ENCODE results near the gene NOSIP.
A peak's percentile ranks its signal among the peaks of the same experiment; 100 is the strongest.

The NOSIP gene

DNA sequence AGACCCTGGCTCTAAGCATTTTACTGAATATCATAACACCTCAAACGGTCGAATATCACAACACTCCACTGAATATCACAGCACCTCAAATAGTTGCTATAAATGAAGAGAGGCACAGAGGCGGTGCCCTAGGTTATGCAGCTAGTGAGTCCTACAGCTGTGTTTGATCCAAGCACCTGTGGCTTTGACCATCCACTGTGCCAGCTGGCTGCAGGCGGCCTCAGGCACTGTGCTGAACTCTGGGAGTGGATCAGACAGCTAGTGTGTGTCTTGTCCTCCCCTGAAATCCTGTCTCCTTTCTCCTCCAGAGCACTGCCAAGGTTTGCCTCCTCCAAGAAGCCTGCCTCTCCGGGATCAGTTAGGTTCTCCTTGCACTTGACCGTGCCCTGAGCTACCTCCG, 7.3 kb downstream of the NOSIP start:
- no peak for DNase-seq (ENCODE audit: low read depth in 1 of 2, low spot score in 1 of 2)

DNA sequence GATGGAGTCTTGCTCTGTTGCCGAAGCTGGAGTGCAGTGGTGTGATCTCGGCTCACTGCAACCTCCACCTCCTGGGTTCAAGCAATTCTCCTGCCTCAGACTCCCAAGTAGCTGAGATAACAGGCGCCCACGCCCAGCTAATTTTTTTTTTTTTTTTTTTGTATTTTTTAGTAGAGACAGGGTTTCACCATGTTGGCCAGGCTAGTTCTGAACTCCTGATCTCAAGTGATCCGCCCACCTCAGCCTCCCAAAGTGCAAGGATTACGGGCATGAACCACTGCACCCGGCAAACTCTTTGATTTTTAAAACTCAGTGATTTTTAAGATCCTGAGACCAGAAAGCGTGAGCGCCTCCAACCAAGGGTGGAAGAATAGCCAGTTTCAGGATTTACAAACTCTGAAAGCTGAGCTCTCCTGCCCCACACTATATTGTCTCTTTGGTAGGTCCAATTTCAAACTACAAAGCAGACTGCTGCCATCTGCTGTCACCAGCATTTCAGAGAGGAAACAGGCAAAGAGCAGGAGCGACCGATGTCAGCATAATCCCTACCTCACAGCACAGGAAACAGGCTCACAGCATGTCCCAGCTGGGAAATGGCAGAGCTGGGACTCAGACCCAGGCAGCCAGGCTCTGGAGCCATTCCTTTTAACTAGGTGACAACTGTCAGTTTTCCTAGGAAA, 9.2 kb downstream of the NOSIP start:
- no peak for DNase-seq (ENCODE audit: low read depth in 1 of 2, low spot score in 1 of 2)

GRCh38 chr19:49570138-49570856, 10.1 kb downstream of the NOSIP start:
- no peak for DNase-seq (ENCODE audit: low read depth in 1 of 2, low spot score in 1 of 2)

- DNase-seq (ENCODE audit: low read depth in 1 of 2, low spot score in 1 of 2): no peak
Measured at GRCh38 chr19:49567861-49568441, 12.4 kb downstream of the NOSIP start.

GRCh38 chr19:49566302-49566701, 14.1 kb downstream of the NOSIP start:
- no peak for DNase-seq (ENCODE audit: low read depth in 1 of 2, low spot score in 1 of 2)

- no peak for DNase-seq (ENCODE audit: low read depth in 1 of 2, low spot score in 1 of 2)
Measured at GRCh38 chr19:49565261-49565660, 15.1 kb downstream of the NOSIP start.

DNA sequence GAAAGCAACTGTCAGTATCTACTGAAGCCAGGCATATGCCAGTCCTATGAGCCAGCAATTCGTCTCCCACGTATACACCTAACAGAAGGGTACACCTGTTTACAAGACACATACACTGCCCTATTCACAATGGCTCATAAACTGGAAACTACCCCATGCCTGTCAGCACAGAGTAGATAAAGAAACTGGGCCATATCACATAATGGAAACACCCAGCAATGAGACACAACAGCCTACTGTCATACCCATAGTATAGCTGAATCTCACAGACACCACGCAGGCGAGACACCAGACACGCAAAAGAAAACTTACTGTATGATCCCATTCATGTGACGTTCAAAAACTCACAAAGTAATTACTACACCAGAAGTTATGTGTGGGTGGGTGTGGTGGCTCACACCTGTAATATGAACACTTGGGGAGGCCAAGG, 15.7 kb downstream of the NOSIP start:
- DNase-seq (ENCODE audit: low read depth in 1 of 2, low spot score in 1 of 2): peak in 1 of 2 donors; percentile 55

DNA sequence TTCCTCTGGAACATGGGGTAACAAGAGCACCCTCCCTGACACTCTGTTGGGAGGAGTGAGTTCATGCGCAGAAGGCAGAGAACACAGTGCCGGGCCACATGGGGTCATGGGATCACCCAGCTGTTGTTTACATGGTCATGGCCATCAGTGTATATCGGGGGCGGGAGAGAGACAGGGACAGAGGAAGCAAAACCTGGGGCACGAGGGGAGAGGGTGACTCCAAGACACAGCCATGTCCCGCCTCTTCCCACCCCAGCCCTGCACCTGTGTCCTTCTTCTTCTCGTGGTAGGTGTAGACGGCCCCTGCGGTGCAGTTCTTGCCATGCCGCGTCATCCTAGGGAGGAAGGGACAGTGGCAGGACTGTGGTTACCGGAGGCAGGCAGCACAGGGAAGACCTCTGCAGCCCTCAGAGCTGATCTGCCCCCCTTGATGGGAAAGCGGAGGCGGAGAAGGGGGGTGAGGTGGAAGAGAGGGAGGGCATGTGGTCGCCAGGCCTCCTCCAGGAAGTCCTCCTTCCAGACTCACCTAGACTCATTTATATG, 19.9 kb downstream of the NOSIP start:
- DNase-seq (ENCODE audit: low read depth in 1 of 2, low spot score in 1 of 2): no peak

DNA sequence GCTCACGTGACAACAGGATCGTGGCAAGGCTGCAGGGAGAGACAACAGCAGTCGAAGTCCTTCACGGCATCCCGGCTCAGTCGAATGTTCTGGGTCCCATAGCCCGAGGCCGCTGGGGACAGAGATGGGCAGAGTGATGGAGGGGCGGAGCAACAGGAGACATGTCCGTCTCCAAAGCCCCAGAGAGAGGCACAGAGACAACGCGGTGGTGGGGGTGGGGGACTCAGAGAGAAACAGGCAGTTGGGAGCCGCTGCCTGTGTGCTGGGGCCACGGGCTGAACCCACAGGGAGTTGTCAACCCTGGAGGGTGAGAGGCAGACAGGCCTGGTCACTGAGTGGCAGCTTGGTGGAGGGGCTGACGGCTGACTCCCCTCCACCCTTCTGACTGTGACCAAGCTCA, 20.4 kb downstream of the NOSIP start:
- DNase-seq (ENCODE audit: low read depth in 1 of 2, low spot score in 1 of 2): no peak

DNA sequence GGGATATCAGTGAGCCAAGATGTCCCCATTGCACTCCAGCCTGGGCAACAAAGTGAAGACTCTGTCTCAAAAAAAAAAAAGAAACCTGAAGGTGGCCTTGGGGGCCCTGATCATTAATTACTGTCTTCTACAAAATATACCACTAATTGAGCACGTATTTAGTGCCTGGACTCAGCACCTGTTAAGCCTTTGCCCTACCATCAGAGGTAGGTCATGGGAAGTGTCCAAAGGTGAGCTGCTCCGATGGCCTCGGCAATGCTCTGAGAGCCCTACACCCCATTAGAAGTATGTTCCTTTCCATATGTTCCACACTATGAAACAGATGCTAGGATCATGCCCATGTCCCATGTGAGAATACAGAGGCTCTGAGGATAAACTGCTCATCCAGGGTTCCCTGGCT, 20.9 kb downstream of the NOSIP start:
- no peak for DNase-seq (ENCODE audit: low read depth in 1 of 2, low spot score in 1 of 2)

DNA sequence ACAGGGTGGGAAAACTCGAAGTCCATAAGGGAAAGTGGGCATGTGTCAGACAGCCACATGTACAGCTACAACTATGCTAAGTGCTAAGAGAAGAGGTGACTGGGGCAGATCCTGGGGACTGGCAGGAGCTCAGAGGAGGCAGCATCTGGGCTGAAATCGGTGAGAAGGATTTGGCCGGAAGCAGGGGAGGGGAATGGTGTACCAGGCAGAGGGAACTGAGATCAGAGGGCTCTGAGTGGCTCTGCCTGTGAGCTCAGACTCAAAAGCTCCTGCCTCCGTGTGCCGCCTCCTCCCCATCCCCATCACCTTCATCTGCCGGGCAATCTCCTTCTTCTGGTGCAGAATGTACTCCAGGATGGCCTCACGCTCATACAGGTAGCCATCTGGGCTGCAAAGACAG, 21.8 kb downstream of the NOSIP start:
- no peak for DNase-seq (ENCODE audit: low read depth in 1 of 2, low spot score in 1 of 2)

GRCh38 chr19:49557641-49558325, 22.6 kb downstream of the NOSIP start:
- DNase-seq (ENCODE audit: low read depth in 1 of 2, low spot score in 1 of 2): no peak

DNA sequence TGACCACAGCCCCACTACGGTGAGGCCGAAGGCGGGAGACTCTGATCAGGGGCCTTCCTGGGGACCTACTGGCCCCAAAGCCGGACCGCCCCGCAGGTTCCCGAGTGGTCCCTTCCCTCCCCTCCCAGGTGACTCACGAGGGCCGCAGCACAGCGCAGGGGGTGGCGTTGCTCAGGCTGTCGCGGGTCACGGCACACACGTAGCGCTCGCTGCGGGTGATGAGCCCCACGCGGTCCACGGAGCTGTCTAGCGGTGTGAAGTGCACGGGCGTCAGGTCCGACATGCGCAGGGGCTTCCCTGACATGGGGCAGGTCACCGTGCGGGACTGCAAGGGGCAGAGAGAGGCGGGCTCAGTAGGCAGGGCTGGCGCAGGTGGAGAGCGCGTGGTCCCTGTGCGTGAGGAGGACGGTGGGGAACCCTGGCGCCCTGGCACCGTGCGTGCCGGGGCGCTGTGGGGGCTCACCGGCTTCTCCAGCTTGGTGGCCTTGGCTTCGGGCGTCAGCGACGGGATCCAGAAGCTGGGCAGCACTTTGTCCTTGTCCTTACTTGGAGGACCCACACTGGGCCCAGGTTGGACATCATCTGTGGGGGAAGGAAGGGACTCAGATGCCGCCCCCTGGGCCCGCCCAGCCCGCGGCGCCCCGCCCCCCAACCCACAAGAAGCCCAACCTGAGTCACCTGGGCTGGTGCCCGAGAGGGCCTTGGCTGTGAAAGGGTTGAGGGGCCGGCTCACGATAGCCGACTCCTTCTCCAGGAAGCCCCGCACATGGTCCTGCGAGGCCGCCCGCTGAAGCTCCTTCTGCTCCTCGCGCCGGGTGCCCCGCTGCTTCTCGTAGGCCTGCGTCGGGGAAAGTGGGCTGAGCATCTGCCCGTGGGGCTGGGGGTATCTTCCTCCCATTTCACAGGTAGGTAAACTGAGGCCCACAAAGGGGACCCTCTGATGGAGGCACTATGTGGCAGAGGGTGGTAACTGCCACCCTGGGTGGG, 23.7 kb downstream of the NOSIP start:
- no peak for DNase-seq (ENCODE audit: low read depth in 1 of 2, low spot score in 1 of 2)

GRCh38 chr19:49555600-49556411, 24.6 kb downstream of the NOSIP start:
- peak in 1 of 2 donors; percentile 74 for DNase-seq (ENCODE audit: low read depth in 1 of 2, low spot score in 1 of 2)

GRCh38 chr19:49554701-49555181, 25.6 kb downstream of the NOSIP start:
- DNase-seq (ENCODE audit: low read depth in 1 of 2, low spot score in 1 of 2): no peak

- DNase-seq (ENCODE audit: low read depth in 1 of 2, low spot score in 1 of 2): peak in 1 of 2 donors; percentile 73
Measured at GRCh38 chr19:49553451-49554271, 26.7 kb downstream of the NOSIP start.

- DNase-seq (ENCODE audit: low read depth in 1 of 2, low spot score in 1 of 2): no peak
Measured at GRCh38 chr19:49552749-49553148, 27.6 kb downstream of the NOSIP start.

GRCh38 chr19:49551531-49551930, 28.8 kb downstream of the NOSIP start:
- no peak for DNase-seq (ENCODE audit: low read depth in 1 of 2, low spot score in 1 of 2)

Measured in activated CD4-positive, alpha-beta T cell treated with anti-CD3 and anti-CD28 coated beads, Interleukin-2, amount 50 U/mL, for 24 hours (primary cell).